Daoy (cell line): ENCODE measurements around the gene SPOCK1. TPM values are rescaled to one million over a fixed set of nuclear protein-coding genes. Genes with fewer than 3 reads are reported as not detected.

Experiments
- DNase-seq: peaks from one replicate; pipeline ENCODE4 v3.0.0-alpha.2; 2015; ENCODE audit warnings: low read depth
- total RNA-seq: library from RNA; depleted of rRNA; stranded (reverse); fragments of >200 nt; shearing (Covaris generic); gene quantifications from 2 replicates; pipeline ENCODE4 v1.2.3, GENCODE V29; 2014

Gene SPOCK1
- total RNA-seq, 1 experiment from 2014 or later = 61.0 TPM

- peak; percentile 44 for DNase-seq
Measured at GRCh38 chr5:137492331-137492730, 6.8 kb downstream of the SPOCK1 start.

- peak; percentile 63 for DNase-seq
Measured at GRCh38 chr5:137491121-137491520, 8.0 kb downstream of the SPOCK1 start.

- DNase-seq = no peak
Measured at GRCh38 chr5:137490591-137490990, 8.5 kb downstream of the SPOCK1 start.

- no peak for DNase-seq
Measured at GRCh38 chr5:137488974-137489373, 10.2 kb downstream of the SPOCK1 start.

- no peak for DNase-seq
Measured at GRCh38 chr5:137488516-137488915, 10.6 kb downstream of the SPOCK1 start.

- DNase-seq = peak; percentile 75
Measured at GRCh38 chr5:137487600-137487999, 11.5 kb downstream of the SPOCK1 start.

- no peak for DNase-seq
Measured at GRCh38 chr5:137486707-137487106, 12.4 kb downstream of the SPOCK1 start.

GRCh38 chr5:137481596-137481995 is 17.5 kb downstream of the SPOCK1 start:
- peak; percentile 36 for DNase-seq

GRCh38 chr5:137478043-137478442 is 21.1 kb downstream of the SPOCK1 start:
- no peak for DNase-seq

- no peak for DNase-seq
Measured at GRCh38 chr5:137470921-137471220, 28.3 kb downstream of the SPOCK1 start.

- DNase-seq = peak; percentile 97
Measured at GRCh38 chr5:137470111-137470920, 28.8 kb downstream of the SPOCK1 start.

GRCh38 chr5:137466889-137467288 is 32.2 kb downstream of the SPOCK1 start:
- DNase-seq = no peak

- no peak for DNase-seq
Measured at GRCh38 chr5:137465930-137466329, 33.2 kb downstream of the SPOCK1 start.

- peak; percentile 12 for DNase-seq
Measured at GRCh38 chr5:137462816-137463520, 36.2 kb downstream of the SPOCK1 start.

GRCh38 chr5:137462265-137462590 is 36.9 kb downstream of the SPOCK1 start:
- no peak for DNase-seq

- DNase-seq = peak; percentile 16
Measured at GRCh38 chr5:137461391-137462264, 37.5 kb downstream of the SPOCK1 start.

GRCh38 chr5:137454671-137455070 is 44.5 kb downstream of the SPOCK1 start:
- DNase-seq = no peak

GRCh38 chr5:137453483-137454080 is 45.5 kb downstream of the SPOCK1 start:
- DNase-seq = peak; percentile 40

- no peak for DNase-seq
Measured at GRCh38 chr5:137450759-137451158, 48.4 kb downstream of the SPOCK1 start.

- DNase-seq = no peak
Measured at GRCh38 chr5:137448868-137449267, 50.3 kb downstream of the SPOCK1 start.

GRCh38 chr5:137446615-137447014 is 52.5 kb downstream of the SPOCK1 start:
- DNase-seq = no peak

GRCh38 chr5:137446151-137446550 is 53.0 kb downstream of the SPOCK1 start:
- no peak for DNase-seq
